HG02973 (cell line): ENCODE measurements around the gene ANKS1A.

ENCODE experiments used
- ATAC-seq: cut with Tn5 transposase; IDR thresholded peaks from one replicate; pipeline ENCODE4 v1.9.1; 2021; ENCODE audit warnings: moderate library complexity; ENCODE audit not compliant: unreplicated experiment

The ANKS1A gene

DNA sequence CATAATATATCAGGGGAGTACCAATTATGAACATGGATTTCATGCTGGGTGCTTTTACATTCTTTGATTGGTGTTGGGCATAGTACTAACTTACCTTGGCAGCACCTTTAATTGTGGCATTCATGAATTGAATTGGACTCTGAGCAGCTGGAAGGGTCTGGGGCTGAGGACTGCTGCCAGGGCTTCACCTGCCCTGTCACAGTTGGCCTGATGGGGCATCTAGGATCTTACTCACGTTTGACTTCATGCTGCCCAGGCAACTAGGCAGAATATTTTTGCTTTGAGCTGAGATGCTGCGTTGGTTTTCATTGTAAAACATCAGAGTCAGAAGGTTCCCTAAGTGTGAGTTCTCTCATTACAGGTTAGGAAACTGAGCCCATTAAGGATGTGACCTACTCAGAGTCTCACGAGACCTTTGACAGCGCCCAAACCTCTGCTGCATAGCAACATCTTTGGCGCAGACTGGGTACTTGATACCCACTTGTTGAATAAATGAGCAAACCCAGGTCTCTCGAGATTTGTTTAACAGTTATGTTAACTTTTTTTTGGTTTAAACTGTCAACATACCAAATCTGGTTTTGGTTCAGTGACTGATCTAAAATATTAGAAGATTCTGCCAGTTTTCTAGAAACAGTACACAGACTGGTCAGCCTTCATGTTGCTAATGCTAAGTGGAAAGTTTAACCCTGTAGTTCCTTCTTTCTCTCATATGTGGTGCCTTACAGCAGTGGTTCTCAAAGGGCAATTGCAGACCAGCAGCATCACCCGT is 147.2 kb downstream of the ANKS1A start:
- ATAC-seq: no peak

DNA sequence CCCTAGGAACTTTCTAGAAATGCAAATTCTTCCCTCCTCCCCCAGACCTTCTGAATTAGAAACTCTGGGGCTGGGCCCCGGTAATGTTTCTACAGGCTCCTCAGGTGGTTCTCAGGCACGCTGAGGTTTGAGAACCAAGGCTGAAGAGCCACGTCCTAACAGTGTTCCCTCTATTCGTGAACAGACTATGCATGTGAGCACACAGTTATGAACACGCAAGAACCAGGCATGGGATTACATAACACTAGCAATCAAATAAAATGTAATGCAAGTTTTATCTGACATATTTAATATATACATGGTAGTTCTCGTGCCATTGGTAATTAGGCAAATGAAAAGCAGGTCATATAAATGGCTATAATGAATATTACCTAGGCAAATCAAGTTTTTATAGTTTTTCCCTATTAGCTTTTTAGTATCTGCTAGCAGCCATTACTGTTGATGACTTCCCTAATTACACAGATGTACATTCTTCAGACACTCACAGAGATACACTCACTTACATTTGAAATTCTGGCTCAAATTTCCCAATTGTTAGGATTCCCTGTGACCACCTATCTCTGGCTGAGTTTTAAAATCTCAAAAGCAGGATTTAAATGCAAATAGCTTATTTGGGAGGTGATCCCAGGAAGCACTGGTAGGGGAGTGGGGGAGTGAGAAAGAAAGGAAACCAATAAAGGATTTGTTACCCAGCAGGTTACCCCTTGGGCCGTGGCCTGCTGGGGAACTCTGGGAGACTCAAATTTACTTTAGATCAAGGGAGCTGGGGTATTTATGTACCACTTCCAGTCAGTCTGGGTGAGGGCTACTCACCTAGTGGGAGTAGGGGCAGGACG is 148.0 kb downstream of the ANKS1A start:
- ATAC-seq: no peak

DNA sequence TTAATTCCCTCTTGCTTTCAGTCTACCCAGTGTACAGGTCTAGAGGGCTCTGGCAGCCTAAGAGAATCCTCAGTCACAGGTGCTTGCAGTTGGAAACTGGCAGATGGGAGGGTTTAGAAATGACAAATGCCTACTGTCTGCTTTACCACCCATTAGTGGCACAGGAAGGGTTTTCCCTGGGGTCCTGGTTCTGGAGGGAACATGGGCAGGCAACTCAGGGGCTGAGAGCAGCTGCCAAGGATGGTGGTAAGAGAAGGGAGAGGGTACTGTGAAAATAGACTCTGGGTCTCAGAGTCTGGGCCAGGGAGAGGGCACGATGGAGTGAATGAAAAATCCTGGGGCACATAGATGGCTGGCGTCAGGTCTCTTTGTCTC is 148.6 kb downstream of the ANKS1A start:
- no peak for ATAC-seq

DNA sequence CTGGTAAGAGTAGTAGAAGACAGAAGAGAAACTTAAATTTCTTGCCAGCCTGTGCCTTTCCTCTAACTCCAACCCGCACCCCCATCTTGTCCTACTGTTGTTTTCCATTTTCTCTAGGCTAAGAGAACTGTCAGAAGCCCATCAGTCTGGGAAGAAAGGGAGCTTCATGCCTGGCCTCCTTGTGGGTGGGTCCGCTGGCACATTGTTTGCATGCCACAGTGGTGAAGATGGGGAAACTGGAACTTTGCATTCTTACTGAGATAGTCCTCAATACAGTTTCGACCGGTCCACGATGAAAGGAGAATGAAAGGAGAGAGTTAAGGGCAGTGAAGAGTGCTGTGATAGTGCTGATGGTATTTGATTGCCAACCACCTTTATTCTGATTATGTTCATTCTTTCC is 149.0 kb downstream of the ANKS1A start:
- no peak for ATAC-seq

DNA sequence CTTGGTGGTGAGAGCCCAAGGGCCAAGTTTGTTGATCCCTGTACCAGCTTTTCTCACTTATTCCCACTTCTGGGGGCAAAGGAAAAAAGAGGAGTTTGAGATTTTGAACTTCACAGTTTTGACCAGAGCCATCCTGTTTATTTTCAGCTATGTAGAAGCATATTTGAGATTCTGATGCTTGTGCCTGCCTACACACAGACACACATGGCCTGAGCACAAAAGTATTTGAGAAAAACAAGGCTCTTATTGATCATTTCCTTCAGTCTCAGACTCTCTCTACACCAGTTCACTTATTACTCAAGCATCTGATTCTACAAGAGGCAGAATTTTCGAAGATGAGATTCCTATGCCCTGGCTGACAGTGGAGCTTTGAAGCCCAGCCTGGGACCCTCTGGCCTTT is 151.3 kb downstream of the ANKS1A start:
- no peak for ATAC-seq

DNA sequence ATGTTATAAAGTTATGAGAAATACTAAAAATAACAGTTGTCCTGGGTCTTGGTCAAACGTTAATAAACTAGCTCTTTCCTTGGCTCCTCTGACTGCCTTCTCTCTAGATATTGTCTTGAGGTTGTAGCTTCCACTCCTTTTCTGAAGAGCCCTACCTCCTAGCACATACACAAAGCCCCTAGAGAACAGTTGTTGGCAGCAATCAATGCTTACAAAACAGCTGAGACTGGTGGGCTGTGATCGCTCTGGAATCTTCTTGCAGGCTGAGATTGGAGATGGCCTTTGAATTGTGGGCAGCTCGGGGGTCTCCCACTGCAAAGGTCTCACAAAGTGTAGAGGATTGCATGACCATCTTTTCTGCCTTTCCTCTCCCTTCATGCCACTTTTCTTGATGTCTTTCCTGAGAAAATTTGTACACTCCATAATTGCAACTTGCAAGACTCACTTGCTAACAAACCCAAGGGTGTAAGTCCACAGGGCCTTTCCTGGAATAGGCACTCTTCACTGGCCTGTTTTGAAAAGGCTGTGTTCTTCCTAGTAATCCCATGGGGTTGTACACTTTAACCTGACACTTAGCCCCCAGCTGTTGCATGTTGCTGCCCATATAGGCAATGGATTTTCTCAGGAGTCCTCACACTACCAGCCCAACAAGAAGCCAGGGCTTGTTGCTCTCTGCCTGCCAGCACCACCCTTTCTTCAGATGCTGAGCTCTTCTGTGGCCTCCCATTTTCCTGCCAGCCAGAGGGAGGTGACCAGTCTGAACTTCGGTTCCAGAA is 152.2 kb downstream of the ANKS1A start:
- no peak for ATAC-seq

DNA sequence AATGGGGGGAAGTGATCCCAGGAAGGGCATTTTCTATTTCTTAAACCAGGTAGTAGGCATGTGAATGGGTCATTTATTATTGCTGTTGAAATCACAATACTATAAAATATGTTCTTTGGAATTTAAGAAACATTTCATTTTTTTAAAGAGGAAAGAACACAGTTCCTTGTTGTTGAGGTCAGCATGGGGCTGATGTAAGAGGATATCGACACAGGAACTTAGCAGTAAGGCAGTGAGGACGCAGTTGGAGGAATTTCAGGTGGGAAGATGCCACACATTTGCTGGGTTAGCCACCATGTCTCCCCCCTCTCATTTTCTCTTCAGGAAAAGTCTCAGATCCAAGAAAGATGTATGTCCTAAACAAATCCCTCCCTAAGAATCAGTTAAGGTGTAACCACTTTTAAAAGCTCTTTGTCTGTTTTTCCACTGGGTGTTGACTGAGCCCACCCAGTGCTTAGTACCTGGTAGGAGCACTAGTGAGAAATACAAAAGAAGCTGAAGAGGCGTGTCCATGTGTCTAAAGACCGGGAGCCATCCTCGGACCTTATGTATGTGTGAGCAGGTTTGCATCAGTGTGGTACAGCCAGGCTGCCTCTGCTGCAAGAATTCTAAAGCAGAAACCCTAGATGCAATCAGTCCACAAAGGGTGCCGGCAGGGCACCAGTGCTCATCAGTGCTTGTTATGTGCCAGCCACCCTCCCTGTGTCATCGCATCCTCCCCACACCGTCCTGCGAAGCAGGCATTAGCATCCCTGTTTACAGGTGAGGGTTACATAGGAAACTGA is 153.2 kb downstream of the ANKS1A start:
- ATAC-seq: no peak

DNA sequence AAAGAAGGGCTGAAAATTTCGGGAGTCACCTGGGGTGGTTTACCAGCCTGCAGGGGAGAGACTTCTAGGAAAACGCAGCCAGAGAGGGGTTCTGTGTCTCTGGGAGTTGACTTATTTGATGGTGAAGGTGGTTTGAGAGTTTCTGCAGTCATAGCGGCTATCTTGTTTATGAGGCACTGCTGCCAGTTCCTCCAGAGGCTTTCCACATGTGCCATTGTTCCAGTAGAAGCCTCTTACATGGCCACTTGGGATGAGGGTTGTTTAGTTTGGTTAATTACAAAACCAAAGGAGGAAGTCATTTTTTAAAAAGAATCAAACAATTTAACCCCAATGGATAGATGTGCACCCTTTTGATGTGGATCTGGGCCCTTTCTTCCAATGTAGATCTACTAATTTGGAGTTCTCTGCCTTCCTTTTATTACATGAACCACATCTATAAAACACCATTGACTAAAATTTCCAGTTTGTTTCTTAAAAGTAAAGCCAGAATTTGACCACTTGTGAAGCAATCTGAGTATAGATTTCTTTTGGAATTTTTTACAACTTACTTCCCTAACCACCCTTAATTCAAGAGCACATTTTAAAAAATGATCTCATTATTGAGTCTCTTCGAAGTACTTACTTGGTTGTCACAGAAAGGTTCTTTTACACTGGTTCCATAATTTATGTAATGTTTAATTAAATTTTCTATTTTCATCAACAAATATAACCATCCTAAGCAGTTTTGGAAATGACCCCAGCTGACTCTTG is 154.5 kb downstream of the ANKS1A start:
- no peak for ATAC-seq

DNA sequence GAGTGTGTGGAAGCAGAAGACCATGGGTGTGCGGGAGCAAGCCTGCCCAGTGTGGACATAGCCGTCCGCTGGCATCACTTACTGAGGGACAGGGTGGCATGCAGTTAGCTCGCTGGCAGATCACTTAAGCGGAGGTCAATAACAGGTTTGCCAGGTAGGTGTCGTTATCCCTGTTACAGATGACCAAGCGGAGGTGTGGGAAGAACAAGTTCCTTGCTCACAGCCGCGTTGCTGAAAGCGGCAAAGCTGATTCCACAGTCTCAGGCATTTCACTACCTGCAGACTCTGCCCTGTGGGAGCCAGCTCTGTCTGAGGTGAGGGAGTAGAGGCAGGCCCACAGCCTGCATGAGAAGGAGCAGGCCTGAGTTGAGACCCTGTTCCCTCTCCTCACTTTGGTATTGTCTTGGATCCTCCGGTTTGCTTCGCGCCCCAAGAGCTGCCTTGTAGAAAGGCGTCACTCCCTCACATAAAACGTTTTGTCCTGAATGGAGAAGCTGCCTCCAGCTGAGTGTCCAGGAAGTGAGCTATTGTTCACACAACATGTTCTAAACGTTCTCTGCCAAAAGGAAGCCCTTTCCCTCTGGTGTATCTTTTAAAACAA is 155.2 kb downstream of the ANKS1A start:
- no peak for ATAC-seq

DNA sequence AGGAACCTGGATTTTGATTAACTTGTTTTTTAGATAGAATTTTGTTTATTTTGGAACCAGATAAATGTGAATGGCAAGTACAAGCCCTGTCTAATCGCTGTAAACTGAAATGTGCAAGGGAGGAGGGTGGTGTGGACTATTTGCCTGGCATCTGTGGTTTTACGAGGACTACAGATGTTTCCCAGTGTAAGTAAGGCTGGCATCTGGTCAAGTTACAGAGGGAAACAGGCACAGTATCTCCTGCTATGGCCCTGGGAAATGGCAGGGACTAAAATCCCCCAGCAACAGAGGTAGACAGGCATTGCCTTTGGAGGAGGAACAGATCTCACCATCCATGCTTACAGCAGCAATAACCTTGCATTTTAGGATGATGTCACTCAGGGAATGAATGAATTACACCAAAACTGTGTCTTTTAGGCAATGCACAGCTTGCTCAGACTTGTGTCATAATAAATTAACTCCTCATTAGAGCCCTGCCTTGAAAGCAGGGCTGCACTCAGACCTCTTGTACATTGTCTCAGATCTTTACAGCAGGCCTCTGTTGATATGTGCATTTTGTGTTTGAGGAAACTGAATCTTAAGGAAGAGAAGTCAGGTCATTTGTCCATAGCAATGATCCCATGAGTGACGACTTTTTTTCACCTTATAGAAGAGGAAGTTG is 155.8 kb downstream of the ANKS1A start:
- ATAC-seq: no peak

DNA sequence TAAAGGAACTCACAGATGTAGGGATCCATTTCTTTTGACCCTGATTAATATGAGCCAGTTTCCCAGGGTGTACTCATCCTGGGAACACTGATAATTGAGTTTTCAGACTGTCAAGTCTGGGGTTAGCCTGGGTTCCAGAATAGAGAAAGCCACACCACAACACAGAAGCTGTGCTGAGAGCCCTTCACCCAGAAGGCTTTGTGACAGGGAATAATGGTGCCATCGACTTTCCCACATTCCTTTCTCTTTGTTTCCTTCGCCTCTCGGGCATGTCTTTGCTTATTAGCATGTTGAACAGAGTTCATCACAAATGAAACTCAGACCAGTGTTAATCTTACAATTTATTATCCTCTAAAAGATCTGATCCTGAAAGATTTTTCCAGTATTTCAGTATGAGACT is 157.0 kb downstream of the ANKS1A start:
- no peak for ATAC-seq

DNA sequence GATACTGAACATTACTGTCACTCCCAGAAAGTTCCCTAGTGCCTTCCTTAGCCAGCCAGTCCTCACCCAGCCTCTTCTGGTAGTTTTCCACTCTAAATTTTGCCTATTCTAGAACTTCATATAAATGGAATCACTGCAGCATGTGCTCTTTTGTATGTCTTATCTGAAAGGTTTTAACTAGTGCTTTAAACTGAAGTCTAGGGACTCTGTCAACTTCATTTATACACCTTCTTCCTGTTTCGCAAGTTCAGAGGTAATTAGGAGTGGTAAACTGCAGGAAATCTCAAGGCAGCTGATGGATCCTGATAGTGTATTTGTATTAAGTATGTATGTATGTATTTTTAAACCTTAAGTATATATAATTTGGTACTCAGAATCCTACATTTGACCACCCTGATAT is 157.8 kb downstream of the ANKS1A start:
- no peak for ATAC-seq

DNA sequence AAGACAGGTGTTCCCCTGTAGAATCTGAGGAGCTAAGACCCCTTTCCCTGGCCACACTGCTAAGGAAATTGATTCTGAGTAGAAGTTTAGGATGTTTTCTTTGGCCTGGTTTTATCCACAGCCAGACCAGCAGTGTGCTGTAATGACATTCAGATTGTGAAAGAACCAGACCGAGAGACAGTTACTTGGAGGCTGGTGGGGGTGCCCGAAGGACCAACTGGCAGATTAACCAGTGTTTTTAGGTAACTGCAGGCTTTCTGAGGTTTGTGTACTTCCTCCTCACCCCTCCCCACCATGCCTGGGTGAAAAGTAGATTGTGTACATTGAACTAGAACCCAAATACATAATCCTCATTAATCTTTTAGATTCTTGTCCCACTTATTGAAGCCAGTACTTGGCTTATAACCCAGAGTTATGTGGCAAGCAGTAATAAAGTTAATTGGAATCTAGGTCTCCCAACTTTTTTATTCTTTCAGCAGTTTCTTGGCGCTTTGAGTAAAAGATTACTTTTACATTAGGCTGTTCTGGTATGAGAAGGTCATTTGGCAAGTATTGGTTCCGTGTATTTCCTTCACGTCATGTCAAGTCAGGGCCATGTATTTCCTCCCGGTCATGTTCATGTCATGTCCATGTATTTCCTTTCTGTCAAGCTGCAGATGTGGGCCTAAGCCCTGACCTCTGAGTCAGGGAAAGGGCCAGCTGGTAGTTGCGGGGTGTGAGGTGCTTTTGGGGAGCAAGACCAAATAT is 158.4 kb downstream of the ANKS1A start:
- ATAC-seq: no peak

DNA sequence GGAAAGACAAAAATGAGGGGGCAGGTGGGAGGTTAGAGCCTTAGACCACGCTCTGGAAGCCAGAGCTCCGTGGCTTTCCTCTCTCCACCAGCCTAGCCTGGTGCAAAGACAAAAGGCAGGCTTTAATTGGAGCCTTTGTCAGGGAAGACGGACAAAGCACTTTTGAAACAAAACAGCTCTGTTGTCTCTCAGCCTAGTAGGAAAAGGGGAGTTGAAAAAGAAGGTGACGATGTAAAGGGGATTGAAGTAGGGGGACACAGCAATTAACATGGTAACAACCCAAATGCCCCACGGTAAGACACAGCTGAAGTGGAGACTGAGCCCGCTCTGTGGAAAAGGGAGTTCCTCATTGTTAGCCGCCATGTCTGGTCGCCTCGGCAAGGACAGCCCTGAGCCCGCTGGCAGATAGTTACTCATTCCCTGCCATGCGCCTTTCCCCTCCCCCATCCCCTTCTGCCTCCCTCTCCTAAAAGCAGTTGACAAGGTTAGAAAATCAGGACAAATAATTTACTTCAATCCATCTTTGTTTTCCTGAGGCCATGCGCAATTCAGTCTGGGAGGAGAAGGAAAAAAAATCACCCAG is 159.1 kb downstream of the ANKS1A start:
- ATAC-seq: no peak

DNA sequence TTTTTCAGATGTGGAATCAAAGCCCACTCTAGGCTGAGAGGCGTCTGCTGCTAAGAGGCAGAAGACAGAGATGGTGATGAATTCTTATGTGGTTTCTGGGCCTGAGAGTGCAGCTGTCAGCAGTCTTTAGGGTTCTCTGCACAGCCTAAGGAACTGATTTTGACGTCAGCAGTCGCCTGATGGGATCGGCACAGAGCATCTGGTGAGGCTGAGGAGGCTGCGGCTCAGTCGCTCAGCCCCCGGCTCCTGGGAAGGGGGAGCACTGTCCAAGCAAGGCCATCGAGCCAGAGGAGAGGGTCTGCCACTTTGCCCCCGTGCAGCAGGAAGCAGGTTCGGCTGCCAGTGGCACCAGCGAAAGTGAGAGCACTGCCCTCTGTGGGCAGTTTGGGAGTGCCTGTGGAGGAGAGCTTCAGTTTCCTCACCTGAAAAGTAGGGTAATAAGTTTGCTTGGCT is 159.6 kb downstream of the ANKS1A start:
- no peak for ATAC-seq

DNA sequence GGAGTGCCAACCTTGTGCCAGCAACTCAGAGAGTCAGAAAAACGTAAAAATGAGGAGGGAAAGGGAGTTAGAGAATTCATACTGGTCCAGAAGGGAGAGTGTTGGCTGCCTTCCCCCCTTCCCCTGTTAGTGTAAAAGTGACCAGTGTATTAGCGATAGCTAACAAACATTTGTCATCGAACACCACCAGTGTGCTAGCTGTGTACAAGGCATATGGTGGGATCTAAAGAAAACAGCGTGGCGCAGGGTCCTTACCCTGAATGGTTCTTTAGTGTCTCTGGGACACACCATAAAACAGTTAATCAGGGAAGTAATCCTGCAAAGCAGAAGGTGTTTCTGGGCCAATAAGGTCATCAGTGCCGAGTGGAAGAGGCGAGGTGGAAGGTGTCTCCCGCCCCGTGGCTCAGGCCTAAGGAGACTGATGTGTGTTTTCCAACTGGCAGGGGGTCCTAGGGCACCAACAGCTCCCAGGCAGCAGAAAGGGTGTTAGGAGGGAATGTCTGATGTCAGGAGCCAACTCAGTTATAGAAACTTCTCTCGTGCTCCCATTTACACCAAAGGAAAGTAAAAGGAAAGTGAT is 160.2 kb downstream of the ANKS1A start:
- no peak for ATAC-seq

DNA sequence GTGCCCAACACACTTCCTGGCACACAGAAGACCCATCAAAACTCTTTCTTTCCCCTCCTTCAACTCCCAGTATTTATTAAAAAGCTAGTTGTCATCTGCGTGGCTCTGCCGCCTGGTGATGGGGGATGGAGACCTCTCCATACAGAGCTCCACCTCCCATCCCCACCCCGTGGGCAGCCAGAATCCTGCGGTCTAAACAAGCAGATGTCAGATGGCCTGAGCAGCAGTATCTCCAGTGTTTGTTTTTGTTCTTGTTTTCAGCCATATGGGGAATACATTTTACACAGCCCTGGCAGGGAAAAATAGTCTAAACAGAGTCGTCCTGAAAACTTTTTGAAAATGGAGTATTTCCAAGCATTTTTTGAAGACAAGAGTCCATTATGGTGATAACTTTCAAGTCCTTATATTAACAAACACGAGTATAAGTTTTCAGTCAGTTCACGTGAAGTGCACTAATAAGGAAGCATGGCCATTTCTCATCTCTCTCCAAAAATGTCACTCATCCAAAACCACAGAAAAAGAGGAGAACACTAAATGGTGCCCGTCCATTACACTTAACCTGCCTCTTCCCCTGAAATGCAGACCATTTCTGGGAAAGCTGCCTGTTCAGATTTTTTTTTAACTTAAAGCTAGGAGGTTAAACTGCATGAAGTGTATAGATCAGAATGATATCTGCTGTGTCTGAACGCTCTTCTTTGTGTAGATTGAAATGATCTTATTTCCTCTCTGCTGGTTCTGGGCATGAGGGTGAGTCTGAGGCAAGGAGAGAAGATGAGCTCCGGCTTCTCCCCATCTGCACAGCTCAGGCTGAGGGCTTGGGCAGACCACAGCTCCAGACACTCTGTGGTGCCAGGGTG is 161.1 kb downstream of the ANKS1A start:
- no peak for ATAC-seq
